Osteoblast (primary cell): ENCODE results near the gene ASCC2. TPM values are rescaled to one million over a fixed set of nuclear protein-coding genes. Genes with fewer than 3 reads are reported as not detected.
"Not testable (repeated sequence)": the region's sequence is repeated elsewhere in the genome, so short reads cannot be mapped to it uniquely, and the experiment has no call there.

Experiments
- DNase-seq: peaks from one replicate; pipeline ENCODE4 v3.0.0; 2011; ENCODE audit warnings: low spot score, mixed read lengths; ENCODE audit not compliant: insufficient read length; ENCODE audit errors: missing footprints
- H2AFZ ChIP-seq: 2 replicates; pipeline ENCODE4 v1.6.0; 2011; ENCODE audit warnings: mild to moderate bottlenecking, low read length
- H3K27ac ChIP-seq: 2 replicates; pipeline ENCODE4 v1.5.1; 2011; ENCODE audit warnings: mild to moderate bottlenecking, low read depth, low read length, moderate library complexity
- H3K27me3 ChIP-seq: 2 replicates; pipeline ENCODE4 v1.6.0; 2012; ENCODE audit warnings: mild to moderate bottlenecking, control low read depth, inconsistent platforms, low read length, moderate library complexity; ENCODE audit not compliant: insufficient read depth
- H3K36me3 ChIP-seq: 2 replicates; pipeline ENCODE4 v1.5.1; 2011; ENCODE audit warnings: mild to moderate bottlenecking, low read length, control low read depth, moderate library complexity; ENCODE audit not compliant: insufficient read depth
- H3K4me1 ChIP-seq: 2 replicates; pipeline ENCODE4 v1.5.1; 2011; ENCODE audit warnings: mild to moderate bottlenecking, low read length, control low read depth, moderate library complexity; ENCODE audit not compliant: insufficient read depth
- H3K4me2 ChIP-seq: 2 replicates; pipeline ENCODE4 v1.6.0; 2011; ENCODE audit warnings: mild to moderate bottlenecking, low read length; ENCODE audit not compliant: insufficient read depth
- H3K4me3 ChIP-seq: fragments of 200-600 bp; sonication (generic); 3 replicates; pipeline ENCODE4 v1.5.1; 2012; ENCODE audit warnings: mild to moderate bottlenecking, low read length, inconsistent platforms; ENCODE audit not compliant: insufficient read depth
- H3K79me2 ChIP-seq: 2 replicates; pipeline ENCODE4 v1.6.0; 2012; ENCODE audit warnings: mild to moderate bottlenecking, low read length, control low read depth, inconsistent platforms; ENCODE audit not compliant: insufficient read depth
- H3K9me3 ChIP-seq: 2 replicates; pipeline ENCODE4 v1.5.1; 2011; ENCODE audit warnings: low read depth, low read length, control low read depth
- H4K20me1 ChIP-seq: 2 replicates; pipeline ENCODE4 v1.6.0; 2012; ENCODE audit warnings: mild to moderate bottlenecking, low read length, control low read depth; ENCODE audit not compliant: insufficient read depth
- total RNA-seq: library from RNA; depleted of rRNA; stranded (reverse); fragments of >200 nt; gene quantifications from 2 replicates; pipeline ENCODE4 v1.2.3, GENCODE V29; 2012
- TF ChIP-seq, protein P1 (sequence below): IDR thresholded peaks from 2 replicates; pipeline ENCODE4 v1.5.1; 2011; ENCODE audit warnings: mild to moderate bottlenecking, low read depth, low read length, moderate library complexity; ENCODE audit errors: extremely low read depth

ASCC2 gene
- total RNA-seq, 1 donor = 21.0 TPM

DNA sequence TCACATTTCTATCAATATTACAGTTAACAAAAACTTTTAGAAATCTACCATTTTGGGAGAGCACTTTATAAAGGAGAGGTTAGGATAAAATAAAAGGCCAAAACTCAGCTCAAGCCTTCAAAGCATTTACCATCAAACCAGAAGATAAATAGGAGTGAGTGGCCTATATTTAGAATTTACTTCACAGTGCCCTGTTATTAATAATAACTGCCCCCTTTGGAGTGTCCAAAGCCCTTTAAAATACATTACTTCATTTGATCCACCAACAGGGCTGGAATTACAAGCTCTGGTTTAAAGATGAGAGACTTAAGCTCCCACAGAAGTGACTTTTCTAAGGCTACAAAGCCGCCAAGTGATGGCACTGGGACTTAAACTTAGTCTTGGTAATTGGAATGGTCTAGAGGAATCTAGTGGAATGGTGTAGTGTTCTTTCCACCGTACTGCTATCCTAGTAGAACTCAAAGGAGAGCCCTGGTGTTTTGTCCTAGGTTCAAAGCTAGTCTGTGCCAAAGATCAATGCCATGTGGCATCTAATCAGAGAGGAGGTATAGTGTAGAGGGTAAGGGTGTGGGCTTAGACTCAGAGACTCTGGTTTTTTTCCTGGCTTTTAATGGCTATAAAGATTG, 23.7 kb upstream of the ASCC2 start:
- H3K4me1 ChIP-seq = no peaks in the 10 kb centered on the region
- no peak overlapping the region for H3K4me2 ChIP-seq
- no peak for DNase-seq
- H3K36me3 ChIP-seq = no peaks in the 10 kb centered on the region
- H3K4me3 ChIP-seq = no peak overlapping the region
- H2AFZ ChIP-seq = no peak overlapping the region
- TF ChIP-seq, protein P1, sequence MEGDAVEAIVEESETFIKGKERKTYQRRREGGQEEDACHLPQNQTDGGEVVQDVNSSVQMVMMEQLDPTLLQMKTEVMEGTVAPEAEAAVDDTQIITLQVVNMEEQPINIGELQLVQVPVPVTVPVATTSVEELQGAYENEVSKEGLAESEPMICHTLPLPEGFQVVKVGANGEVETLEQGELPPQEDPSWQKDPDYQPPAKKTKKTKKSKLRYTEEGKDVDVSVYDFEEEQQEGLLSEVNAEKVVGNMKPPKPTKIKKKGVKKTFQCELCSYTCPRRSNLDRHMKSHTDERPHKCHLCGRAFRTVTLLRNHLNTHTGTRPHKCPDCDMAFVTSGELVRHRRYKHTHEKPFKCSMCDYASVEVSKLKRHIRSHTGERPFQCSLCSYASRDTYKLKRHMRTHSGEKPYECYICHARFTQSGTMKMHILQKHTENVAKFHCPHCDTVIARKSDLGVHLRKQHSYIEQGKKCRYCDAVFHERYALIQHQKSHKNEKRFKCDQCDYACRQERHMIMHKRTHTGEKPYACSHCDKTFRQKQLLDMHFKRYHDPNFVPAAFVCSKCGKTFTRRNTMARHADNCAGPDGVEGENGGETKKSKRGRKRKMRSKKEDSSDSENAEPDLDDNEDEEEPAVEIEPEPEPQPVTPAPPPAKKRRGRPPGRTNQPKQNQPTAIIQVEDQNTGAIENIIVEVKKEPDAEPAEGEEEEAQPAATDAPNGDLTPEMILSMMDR = no peak
- no peaks in the 10 kb centered on the region for H3K27me3 ChIP-seq
- no peaks in the 10 kb centered on the region for H4K20me1 ChIP-seq
- no peaks in the 10 kb centered on the region for H3K9me3 ChIP-seq
- no peaks in the 10 kb centered on the region for H3K79me2 ChIP-seq
- no peak overlapping the region for H3K27ac ChIP-seq

DNA sequence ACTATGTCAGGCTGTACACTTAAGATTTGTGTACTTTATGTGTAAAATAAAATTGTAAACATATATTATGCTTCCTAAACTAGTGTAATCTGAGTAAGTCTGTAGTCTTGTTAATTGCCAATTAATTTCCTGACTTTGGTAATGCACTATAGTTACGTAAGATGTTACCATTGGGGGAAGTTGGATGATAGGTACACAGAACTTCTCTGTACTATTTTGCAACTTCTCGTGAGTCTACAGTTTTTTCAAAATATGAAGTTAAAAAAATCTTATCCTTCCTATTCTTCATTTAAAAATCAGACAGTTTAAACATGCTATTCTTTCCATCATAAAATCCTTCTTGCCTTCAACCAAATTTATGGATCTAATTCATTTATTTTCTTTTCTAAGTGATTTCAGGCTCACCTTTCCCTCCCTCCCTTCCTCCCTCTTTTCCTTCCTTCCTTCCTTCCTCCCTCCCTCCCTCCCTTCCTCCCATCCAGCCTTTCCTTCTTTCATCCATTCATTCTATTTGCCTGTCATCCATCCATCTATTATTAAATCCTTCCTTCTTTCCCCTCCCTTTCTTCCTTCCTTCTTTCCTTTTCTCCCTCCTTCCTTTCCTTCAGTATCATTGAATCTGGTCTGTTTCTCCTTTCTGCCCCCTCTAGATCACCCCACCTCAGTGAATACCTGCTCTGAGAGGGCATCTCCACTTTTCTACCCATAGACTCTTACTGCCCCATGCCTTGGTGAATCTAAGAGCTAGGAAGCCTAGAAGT, 22.1 kb upstream of the ASCC2 start:
- no peaks in the 10 kb centered on the region for H4K20me1 ChIP-seq
- no peaks in the 10 kb centered on the region for H3K9me3 ChIP-seq
- H3K4me3 ChIP-seq = no peak overlapping the region
- no peak overlapping the region for H3K27ac ChIP-seq
- TF ChIP-seq, protein P1 = no peak
- no peaks in the 10 kb centered on the region for H3K27me3 ChIP-seq
- H3K4me1 ChIP-seq = no peaks in the 10 kb centered on the region
- no peak for DNase-seq
- H3K79me2 ChIP-seq = no peaks in the 10 kb centered on the region
- no peak overlapping the region for H2AFZ ChIP-seq
- H3K4me2 ChIP-seq = no peak overlapping the region
- no peaks in the 10 kb centered on the region for H3K36me3 ChIP-seq

DNA sequence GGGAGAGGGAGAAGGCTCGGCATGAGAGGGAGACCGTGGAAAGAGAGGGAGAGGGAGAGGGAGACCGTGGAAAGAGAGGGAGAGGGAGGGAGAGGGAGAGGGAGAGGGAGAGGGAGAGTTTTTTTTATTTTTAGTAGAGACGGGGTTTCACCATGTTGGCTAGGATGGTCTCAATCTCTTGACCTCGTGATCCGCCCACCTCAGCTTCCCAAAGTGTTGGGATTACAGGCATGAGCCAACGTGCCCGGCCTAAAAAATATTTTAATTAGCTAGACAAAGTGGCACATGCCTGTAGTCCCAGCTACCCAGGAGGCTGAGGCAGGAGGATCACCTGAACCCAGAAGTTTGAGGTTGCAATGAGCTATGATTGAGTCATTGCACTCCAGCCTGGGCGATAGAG, 21.0 kb upstream of the ASCC2 start:
- not testable (repeated sequence) for H3K4me2 ChIP-seq, H3K36me3 ChIP-seq, H3K27me3 ChIP-seq, H4K20me1 ChIP-seq, H3K27ac ChIP-seq, H3K4me1 ChIP-seq, DNase-seq, H3K4me3 ChIP-seq, H2AFZ ChIP-seq, H3K79me2 ChIP-seq, H3K9me3 ChIP-seq

DNA sequence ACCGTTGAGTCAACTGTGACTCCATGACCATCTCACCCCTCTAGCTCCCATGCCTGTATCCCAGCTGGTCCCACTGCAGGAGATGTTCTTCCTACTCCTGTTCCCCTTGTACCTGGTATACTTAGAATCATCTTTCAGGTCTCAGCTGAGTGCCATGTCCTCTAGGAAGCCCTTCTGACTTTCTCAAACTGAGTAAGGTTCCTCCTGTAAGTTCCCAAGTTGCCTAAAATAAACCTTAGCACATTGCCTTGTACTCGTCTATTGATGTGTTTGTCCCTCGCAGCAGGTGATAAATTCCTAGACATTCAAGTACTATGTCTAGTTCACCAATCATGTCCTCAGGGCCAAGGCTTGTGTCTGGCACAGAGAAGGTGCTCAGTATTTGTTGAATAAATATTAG, 18.4 kb upstream of the ASCC2 start:
- no peaks in the 10 kb centered on the region for H4K20me1 ChIP-seq
- no peaks in the 10 kb centered on the region for H3K9me3 ChIP-seq
- DNase-seq = no peak
- H3K79me2 ChIP-seq = no peaks in the 10 kb centered on the region
- no peak overlapping the region for H3K27ac ChIP-seq
- no peak overlapping the region for H3K4me3 ChIP-seq
- H3K4me1 ChIP-seq = no peaks in the 10 kb centered on the region
- H3K27me3 ChIP-seq = peaks cover 3% of the 10 kb centered on the region
- H3K4me2 ChIP-seq = no peak overlapping the region
- H3K36me3 ChIP-seq = no peaks in the 10 kb centered on the region
- no peak overlapping the region for H2AFZ ChIP-seq
- TF ChIP-seq, protein P1 = no peak
